K562 (cell line): ENCODE measurements around the gene ULK1. TPM values are rescaled to one million over a fixed set of nuclear protein-coding genes. Genes with fewer than 3 reads are reported as not detected.

Source experiments
- EGR1 ChIP-seq: fragments of 450-650 bp; conservative IDR thresholded peaks from 2 replicates; pipeline ENCODE4 v1.6.1; 2017; ENCODE audit warnings: mild to moderate bottlenecking
- FOXJ2 ChIP-seq: fragments of 200-800 bp; sonication (Bioruptor generic); IDR thresholded peaks from 2 replicates; pipeline ENCODE4 v1.6.1; 2016; ENCODE audit warnings: missing genetic modification characterization, missing compliant biosample characterization
- MYC ChIP-seq, 2 experiments: fragments of 250-450 bp in 1 of 2; sonication (Bioruptor Pico) in 1 of 2; IDR thresholded peaks; 2 replicates each; pipeline versions ENCODE4 v1.5.1 to v1.6.1; 2012 to 2021; ENCODE audit warnings: low read depth in 2 of 2, borderline replicate concordance in 1 of 2, improper control_type of control experiment in 1 of 2, low read length in 1 of 2, mild to moderate bottlenecking in 1 of 2, moderate library complexity in 1 of 2
- NCOA2 ChIP-seq, 2 experiments: fragments of 450-650 bp; IDR thresholded peaks; 2 replicates each; pipeline ENCODE4 v1.6.1; 2018; ENCODE audit warnings: mild to moderate bottlenecking in 2 of 2, moderate library complexity in 1 of 2; ENCODE audit not compliant: partially characterized antibody in 2 of 2
- NFYB ChIP-seq: IDR thresholded peaks from 2 replicates; pipeline ENCODE4 v1.6.1; 2011; ENCODE audit warnings: mild to moderate bottlenecking, moderate library complexity; ENCODE audit not compliant: insufficient read length; ENCODE audit errors: extremely low read depth
- PHB2 ChIP-seq: fragments of 450-650 bp; IDR thresholded peaks from 2 replicates; pipeline ENCODE4 v1.6.1; 2017; ENCODE audit warnings: low read depth
- PML ChIP-seq: IDR thresholded peaks from 2 replicates; pipeline ENCODE4 v1.6.1; 2012; ENCODE audit warnings: low read length, inconsistent platforms
- STAT6 ChIP-seq: sonication (generic); formaldehyde crosslinking; IDR thresholded peaks from 2 replicates; pipeline ENCODE4 v1.8.1; 2023; ENCODE audit warnings: mild to moderate bottlenecking, missing genetic modification reagents
- ZBTB7A ChIP-seq: IDR thresholded peaks from 2 replicates; pipeline ENCODE4 v1.6.1; 2011; ENCODE audit warnings: low read depth, mild to moderate bottlenecking, low read length, moderate library complexity, borderline replicate concordance; ENCODE audit not compliant: control insufficient read depth
- polyA plus RNA-seq, 8 experiments: library from polyadenylated mRNA; depleted of rRNA in 4 of 8; stranded (reverse) in 5 of 8; unstranded in 3 of 8; fragments of >200 nt; fragmentation: Nextera tagmentation in 2 of 8; fragmentation: Illumina TruSeq in 1 of 8; extraction: Ambion mirVana in 2 of 8; extraction: Trizol in 1 of 8; gene quantifications; 2 replicates each; pipeline versions ENCODE4 v1.2.1 to v1.2.3, GENCODE V29; 2011 to 2014; ENCODE audit warnings: inconsistent platforms in 1 of 8, missing spikeins in 1 of 8
- total RNA-seq, 7 experiments: library from RNA; depleted of rRNA in 6 of 7; stranded (reverse); fragments of >200 nt in 6 of 7; fragmentation: Illumina TruSeq in 2 of 7; extraction: Trizol in 2 of 7; gene quantifications; 2 replicates each; pipeline versions ENCODE4 v1.2.1 to v1.2.3, GENCODE V29; 2011 to 2021; ENCODE audit warnings: low replicate concordance in 1 of 7

ULK1 gene
- total and polyA plus RNA-seq, 9 of the 15 experiments (the other 6 are each of a cell fraction or from before 2014, with no cell fraction given), result 0.15 to 29.4 (median 2.5) TPM

GRCh38 chr12:131895640-131896079, 1.2 kb downstream of the ULK1 start (continued):
- TF ChIP-seq STAT6 (CRISPR knock-in tag) (0 out of 2 replicates have a peak, but pooled peaks have one; percentile 23), ZBTB7A (peak; percentile 90), PHB2 (no peak), MYC (IDR thresholded peaks at IDR 0.05; ENCODE audit: low read depth, low read length) (no peak), MYC (CRISPR knock-in tag; IDR thresholded peaks at IDR 0.05; ENCODE audit: borderline replicate concordance, low read depth) (no peak), FOXJ2 (tag) (no peak), NCOA2 (IDR thresholded peaks at IDR 0.05; ENCODE audit: partially characterized antibody in 2 of 2) (no peak), EGR1 (peak; percentile 95), PML (no peak), NFYB (no peak)
